ENCODE measurements around the gene MRE11.

DNA sequence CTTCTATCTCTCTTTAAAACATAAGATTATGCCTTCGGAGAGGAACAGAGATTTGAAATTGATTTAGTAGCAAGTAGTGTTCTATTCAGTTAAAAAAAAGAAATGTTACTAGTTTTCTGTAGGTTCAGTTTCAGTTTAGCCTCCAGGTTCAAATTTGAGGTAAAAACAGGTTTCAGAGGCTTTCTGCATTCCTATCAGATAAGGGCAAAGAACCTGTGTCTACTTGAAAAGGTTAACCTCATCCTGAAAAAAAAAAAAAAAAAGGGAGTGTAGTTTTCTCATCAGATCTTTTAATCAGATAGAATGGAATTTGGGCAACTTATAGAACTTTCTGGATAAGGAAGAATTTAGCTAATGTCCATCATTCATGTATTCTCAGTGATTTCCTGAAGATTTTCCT, 30.7 kb upstream of the MRE11 start:
- TF ChIP-seq, protein P1, sequence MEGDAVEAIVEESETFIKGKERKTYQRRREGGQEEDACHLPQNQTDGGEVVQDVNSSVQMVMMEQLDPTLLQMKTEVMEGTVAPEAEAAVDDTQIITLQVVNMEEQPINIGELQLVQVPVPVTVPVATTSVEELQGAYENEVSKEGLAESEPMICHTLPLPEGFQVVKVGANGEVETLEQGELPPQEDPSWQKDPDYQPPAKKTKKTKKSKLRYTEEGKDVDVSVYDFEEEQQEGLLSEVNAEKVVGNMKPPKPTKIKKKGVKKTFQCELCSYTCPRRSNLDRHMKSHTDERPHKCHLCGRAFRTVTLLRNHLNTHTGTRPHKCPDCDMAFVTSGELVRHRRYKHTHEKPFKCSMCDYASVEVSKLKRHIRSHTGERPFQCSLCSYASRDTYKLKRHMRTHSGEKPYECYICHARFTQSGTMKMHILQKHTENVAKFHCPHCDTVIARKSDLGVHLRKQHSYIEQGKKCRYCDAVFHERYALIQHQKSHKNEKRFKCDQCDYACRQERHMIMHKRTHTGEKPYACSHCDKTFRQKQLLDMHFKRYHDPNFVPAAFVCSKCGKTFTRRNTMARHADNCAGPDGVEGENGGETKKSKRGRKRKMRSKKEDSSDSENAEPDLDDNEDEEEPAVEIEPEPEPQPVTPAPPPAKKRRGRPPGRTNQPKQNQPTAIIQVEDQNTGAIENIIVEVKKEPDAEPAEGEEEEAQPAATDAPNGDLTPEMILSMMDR (conservative IDR thresholded peaks at IDR 0.05): no peak
- TF ChIP-seq ZFX (IDR thresholded peaks at IDR 0.05): no peak

All from C4-2B (cell line).